Activated CD4-positive, alpha-beta T cell treated with anti-CD3 and anti-CD28 coated beads for 48 hours (primary cell): ENCODE results near the gene ZNF423.

Experiments used
- DNase-seq: peaks from one replicate; pipeline ENCODE4 v3.0.0-alpha.2; 2020

Gene ZNF423

DNA sequence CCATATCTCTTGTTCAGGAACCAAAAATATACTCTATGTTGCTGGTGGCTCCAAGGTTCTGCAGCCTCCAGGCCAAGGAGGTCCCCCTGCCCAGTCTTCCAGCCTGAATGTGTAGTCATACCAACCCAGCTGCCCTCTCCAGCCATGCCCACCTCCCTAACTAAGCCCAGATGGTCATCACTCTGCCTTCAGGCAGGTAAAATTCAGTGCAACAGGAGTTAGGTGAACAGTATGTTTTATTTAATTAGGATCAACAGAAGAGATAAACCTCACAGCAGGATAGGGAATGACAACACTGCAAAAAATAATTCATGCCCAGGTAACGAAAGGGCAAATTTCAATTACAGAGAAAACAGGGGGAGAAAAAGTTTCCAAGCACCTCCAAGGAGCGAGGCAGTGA, 9.1 kb downstream of the ZNF423 start:
- DNase-seq, result no peak

DNA sequence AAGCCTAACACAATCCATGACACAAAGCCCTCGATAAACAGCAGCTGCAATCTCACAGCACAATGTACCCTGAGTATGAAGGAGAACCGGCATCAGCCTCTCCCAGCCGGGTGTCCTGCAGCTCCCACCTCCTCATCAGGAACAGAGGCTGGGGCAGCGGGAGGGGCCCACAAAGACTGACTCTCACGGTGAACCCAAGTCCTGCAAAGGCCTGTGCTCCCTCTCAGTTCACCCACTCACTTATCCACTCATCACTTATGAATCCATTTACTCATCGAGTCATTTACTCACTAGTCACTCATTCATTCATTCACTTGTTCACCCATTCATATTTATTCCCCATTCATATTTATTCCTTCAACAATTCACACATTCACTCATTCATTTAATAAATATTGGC, 11.6 kb downstream of the ZNF423 start:
- DNase-seq, result no peak

DNA sequence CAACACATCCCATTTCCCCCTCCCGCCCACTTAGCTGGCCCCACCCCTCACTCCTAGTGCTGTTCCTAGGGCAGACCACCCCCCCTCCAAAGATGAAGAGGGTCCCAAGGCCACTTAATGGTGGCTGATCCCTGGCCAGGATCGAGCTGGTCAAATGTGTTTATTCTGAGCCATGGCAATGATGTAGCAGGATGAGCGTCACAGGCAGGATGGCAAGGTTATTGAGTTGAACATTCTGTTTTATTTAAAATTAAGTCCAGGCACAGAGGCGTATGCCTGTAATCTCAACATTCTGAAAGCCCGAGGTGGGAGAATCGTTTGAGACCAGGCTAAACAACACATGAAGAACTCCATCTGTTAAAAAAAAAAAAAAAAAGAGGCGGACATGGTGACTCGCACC, 12.2 kb downstream of the ZNF423 start:
- no peak for DNase-seq

DNA sequence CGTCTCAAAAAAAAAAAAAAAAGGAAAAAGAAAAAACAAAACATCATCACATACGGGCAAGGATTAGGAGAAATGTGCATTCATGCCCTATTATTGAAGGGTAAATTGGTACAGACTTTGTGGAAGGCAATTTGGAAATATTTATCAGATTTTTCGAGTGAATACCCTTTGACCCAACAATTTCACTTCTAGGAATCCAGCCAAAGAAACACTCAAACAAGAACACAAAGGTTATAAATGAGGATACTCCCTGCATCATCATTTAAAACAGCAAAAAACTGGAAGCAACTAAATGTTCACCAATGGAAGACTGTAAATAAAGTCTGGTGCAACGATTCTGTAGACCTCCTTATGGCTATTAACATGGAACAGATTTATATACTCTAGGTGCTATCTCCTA, 12.9 kb downstream of the ZNF423 start:
- no peak for DNase-seq

DNA sequence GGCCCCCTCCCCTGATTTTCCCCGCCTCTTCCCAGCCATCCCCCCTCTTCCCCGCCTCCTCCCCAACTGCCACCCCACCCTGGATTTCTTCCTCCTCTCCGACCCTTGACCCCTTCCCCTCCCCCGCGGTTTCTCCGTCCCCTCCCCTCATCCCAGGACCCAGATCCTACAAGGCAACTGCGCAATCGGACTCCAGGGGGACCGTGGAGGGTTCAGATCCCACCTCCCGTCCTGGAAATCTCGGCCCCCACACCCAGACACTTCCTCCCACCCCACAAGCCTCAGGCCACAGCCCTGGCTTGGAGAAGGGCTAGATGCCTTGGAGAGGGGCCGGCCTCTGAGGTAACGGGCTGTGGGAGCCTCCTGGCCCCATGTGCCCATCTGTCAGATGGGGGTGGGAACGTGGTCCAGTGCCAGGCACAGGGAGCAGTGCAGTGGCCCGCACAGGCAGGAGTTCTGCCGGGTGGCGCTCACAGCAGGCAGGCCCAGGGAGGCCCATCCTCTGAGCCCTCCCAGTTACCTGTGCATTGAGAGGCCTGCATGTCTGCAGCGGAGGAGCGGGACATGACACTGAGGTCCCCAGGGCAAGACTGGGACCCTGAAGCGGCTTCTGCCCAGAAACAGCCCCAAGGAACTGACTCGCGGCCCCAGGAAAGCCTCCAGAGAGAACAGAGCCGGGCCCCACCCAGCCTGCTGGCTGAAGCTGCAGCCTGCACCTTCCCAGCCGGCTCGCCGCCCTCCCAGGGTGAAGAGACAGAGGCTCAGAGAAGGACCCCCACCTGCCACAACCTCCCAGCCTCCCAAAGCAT, 16.7 kb downstream of the ZNF423 start:
- no peak for DNase-seq

DNA sequence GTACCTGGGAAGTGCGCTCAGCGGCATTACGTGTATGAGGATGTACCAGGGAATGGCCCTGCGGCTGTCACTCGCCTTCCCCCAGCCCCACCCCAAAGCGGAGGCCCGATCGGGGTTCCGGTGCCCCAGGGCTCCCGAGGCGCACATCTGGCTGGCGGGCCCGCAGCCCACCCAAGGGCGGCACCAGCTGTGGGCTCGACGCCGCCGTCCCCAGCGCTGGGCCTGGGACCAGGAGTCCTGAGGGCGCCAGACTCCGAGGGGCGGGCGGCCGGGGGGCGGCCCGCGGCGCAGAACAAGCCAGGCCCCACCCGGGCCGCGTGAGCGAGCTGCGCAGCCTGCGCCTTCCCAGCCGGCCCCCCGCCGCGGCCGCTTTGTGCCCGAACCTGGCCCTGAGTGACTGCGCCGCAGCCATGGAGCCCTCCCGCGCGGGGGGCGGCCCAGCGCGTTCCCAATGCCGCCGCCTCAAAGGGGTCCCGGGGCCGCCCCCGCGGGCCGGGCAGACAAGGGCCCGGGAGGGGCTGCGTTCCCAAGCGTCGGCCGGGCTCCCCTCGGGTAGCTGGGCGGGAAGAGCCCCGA, 17.4 kb downstream of the ZNF423 start:
- DNase-seq, result no peak

DNA sequence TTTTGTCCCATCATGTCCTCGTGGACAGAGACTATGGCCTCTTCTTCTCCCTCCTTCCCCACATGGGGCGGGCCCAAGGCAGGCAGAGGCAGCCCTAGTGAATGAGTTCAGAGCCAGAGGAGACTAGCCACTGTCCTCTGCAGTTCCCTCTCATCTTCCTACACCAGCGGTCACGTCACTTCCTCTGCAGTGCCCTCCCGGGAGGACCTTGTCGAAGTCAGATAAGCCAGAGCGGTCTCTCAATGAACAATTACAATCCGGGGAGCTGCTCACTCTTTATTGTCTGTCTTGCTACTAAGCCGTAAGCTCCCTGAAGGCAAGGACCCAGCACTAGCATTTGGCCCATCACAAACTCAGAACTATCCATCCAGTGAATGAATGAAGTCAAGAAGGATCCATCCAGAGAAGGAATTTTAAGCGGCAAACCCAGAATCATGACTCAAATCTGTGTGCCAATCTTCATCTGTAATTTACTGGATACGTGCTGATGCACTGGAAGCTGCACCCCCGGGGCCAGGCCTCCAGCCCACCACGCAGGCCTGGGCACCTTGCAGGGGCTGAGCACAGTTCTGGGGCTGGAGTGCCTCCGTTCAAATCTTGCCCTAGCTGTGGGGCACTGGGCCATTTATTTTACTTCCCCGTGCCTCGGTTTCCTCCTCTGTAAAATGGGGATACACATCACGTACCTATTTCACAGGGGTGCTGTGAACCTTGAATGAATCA, 18.1 kb downstream of the ZNF423 start:
- no peak for DNase-seq

DNA sequence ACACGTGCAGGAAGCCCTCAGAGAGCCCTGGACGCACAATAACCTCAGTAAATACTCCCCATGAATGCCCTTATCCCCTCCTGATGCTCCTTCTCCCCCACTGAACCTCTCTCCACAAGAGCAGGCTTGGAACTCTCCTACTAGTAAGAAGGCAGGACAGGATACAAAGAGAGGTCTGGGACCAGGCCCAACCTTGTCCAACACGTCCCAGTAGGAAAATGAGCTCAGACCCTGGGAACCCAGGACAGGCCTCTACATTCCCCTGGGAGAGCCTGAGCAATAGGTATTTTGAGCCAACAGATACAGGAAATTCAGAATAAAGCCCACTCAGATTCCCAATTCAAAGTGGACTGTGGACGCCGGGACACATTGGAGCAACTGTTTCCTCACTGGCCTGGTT, 19.2 kb downstream of the ZNF423 start:
- DNase-seq, result no peak

DNA sequence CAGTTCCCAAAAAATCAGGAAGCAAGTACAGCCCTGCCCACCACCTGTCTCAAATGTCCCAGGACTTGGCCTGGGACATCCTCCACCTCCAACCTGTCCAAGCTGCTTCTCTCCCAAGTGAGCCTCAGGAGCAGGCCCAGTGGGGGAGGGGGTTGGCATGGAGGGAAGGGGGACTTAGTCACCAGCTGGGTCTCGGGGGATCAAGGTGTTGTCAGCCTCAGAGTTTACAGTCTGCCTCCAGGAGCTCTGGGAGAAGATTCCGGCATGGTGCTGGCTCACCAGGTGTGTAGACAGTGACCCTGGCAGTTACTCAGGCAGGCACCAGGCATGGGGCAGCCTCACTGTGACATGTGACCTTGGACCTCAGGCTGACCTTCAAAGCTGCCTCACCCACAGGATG, 19.7 kb downstream of the ZNF423 start:
- no peak for DNase-seq

DNA sequence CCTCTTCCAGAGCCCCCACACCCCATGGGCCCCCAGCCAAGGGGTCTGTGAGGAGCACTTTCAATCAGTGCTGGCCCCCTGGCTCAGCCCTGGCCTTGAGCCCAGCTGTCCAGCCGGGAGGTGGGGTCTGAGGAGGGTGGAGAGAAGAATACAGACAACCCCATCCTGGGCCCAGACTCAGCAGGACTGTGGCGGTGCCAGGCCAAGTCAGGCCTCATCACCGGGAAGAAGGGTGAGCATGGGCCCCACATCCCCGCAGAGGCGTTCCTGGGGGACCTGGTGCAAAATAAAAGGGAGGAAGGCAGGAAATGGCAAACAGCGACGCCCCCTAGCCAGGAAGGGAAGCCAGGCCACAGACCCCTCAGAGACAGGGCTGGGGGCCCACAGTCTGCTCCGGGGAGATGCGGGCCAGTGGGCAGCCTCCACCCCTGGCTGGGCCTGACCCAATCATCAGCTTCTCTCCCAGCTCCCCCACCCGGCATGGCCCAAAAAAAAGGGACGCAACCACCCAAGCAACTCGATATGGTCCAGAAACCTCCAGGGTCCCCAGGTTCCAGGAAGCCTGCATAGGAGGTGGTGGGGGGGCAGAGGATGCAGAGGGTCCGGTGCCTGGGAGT, 20.6 kb downstream of the ZNF423 start:
- no peak for DNase-seq

DNA sequence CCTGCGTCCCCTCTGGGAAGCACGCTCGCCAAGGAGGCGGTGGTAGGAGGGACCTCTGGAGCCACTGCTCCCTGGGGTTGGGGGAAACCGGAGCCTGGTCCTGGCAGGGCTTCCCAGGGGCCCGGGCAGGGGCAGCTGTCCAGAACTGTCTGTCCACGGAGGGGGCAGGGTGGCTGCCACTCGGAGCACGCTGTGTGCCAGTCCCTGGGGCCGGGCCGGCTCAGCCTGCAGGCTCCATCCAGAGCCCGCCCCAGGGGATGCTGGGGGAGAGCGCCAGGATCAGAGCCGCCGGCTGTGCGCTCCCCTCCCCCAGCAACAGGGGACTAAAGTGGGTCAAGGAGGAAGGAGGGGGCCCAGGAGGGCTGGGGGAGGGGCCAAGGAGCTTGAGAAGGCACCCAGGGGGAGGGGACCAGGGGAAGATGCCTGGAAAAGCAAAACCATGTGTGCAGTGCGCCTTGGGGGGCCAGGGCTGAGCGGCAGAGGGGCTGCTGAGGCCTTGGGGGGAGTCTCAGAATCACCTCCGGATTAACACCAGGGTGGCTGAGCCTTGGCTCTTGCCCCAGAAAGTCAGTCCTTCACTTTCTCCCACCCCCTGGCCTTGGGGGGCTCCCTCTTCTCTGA, 21.3 kb downstream of the ZNF423 start:
- no peak for DNase-seq

DNA sequence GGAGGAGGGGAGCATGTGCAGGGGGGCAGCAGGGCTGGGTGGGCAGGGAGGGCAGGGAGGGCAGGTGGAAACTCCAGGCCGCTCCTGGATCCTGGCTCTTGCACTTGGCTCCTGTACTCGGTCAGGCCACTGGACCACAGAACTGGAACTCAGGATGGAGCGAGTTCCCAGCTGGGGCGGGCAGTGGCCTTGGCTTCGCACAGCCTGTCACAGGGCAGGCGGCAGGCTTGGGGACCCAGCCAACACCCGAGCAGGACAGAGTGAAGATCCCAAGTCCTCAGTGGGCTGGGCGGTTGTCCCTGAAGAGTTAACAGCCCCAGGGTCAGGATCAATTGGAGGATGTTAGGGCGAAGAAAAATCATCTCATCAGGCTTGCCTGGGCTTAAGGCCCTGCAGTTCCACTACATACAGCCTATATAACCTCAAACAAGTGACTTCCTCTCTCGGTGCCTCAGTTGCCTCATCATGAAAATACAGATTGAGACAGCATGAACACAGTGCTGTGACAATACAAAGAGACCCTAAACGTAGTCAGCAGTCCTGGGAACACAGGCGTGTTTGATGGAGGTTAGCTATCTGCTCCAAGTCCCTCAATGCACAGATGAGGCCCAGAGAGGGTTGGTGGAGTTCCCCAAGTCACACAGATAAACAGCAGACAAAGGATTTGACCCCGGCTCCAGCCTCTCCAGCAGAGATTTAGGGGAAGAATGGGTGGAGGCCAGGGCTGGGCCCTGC, 21.9 kb downstream of the ZNF423 start:
- no peak for DNase-seq

DNA sequence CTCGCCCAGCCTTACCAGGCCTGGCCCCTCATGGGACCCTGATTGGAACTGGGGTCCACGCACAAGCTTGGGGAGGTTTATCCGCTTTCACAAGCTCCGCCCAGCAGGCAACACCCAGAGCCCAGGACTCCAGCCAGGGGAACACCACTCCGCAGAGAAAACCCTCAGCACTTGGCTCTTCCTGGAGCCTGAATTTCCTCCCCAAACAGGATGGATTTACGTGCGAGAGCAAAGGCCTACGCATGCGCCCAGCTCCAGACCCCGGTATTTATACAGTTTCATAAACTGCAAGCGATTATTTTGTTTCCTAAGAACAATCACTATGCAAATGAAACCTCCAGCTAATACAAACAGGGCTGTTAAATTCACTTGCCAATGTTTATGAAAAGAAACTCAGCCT, 22.8 kb downstream of the ZNF423 start:
- DNase-seq, result no peak

DNA sequence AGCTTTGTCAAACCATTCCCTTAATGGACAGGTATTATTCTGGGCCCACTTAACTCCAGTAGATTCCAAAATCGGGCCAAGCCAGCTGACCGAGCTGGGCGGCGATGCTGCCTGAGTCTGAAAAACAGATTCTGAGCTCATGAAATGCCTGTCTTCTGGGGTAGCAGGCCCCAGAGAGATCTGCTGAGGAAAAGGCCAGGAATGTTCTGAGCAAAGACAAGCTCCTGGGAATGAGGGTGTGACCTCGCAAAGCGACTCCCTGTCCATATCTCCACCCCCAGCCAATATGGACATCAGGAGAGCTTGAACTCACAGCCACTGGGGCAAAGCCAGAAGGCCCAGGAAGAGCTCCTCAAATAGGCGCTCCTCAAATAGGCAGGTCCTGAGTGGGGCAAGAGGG, 23.7 kb downstream of the ZNF423 start:
- DNase-seq, result no peak

DNA sequence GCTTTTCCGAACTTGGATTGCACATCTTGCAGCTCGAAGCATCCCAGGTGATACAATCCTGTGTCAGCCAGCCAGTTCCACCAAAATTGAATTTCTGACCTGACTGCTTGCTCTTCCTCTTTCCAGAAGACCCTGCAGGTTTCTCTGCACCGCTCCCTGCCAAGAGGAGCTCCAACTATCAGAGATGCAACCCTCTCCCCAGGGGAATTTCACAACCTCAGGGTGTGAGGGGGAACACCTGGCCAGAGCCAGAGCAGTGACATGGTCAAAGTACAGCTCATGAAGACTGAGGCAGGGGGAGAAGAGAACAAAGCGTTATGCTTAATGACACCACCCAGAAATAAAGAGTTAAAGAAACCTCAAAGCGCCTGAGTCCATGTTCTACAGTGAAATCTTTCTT, 25.0 kb downstream of the ZNF423 start:
- no peak for DNase-seq

DNA sequence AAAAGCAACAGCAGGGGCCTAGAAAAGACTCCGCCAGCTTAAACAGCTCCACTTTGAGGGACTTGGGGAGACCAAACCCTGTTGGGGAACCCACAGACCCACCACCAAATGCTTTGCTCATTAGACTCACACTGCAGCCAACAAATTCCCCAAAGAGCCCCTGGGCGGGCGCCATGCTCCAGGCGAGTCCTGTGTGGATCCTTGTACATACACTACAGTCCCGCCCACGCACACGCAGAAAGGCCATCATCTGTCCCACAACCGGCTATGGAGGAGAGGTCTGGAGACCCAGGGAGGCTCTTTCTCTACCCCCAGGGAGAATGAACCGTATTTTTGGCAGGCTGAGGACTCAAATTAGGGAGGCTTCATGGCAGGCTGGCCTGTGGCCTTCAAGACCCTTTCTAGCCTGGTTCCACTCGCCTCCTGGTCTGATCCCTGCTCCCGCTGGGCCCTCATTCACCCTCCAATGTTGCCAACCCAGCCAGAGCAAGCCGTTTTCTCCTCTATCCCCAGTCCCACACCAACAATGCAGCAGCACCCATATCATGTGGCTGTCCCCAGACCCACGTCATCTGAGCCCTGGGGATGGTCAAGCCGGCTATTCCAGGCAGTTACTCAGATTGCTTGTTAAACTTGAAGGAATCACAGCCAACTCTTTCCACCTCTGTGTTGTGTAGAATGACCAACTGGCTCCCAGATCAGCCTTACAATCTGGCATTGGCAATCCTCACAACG, 27.2 kb downstream of the ZNF423 start:
- no peak for DNase-seq

DNA sequence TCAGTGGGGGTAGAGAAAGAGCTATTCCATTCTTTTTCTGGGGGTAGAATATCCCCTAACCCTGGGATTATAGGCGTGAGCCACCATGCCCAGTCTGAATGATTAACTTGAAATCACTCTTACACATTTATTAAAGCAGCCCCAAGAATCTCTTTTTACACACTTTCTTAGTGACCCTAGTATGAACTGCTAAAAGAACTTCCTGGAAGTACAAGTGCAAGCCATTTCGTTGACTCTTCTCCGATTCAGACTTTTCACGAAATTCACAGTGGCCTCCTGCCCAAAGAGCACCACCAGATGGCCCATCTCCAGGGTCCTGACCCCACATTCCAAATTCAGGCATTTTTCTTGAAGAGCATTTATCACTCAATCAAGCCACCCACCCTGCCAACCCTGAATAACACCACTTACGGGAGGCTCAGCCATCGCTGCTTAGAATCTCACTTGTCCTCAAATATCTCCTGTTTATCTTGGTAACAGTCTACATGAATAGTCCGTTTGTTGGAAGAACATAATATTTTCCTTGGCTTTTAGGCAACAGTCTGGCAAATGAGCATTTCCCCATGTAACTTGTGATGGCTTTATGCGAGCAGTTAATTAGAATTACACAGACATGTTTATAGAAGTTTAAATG, 28.0 kb downstream of the ZNF423 start:
- no peak for DNase-seq

DNA sequence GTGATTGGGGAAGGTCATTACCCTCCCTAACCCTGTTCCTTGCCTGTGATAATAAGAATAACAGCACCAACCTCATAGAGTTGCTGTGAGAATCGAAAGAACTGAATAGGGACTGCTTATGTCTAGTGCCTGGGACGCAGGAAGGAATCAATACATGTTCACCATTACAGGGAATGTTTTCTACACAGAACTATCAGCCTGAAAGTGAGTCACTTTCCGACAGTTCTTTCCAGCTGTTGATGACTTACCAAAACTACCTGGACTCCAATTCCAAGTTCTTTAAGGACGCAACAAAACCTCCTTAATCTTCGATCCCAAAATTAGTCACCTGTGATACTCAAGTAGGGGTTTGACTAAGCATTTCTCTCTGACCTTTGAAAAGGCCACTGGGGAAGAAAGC, 29.4 kb downstream of the ZNF423 start:
- no peak for DNase-seq

DNA sequence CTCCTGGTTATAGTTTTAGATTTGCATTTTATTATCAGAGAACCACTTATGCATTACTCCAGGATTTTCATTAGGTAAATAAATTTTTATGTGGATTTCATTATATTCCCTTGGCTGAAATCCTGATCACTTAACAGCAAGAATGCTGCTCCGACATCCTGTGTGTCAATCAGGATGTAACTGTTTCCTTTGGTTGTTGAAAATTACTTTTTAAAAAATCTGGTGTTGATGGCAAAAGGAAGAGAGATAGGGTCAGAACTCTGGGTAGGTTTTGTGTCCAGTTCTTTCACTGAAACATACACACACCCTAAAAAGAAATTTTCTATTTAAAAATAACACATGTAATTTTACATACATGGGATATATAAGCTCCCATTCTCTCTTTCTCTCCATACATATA, 30.9 kb downstream of the ZNF423 start:
- no peak for DNase-seq

DNA sequence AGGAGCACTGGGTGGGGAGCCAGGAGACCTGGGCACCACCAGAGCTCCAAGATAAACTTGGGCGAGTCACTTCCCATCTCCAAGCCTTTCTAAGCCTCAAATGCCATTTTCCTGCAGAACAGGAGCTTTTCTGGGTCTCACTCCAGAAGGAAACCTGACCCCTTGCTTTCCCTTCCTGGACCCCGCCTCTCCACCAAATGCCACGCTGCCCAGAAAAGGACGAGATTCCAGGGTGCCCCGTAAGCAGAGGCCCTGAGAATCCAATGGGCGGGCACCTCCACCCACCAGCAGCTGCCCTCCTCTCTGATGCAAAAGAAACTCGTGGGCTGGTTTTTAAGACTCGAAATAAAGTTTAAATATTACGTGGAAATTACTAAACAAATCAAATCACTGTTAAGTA, 31.3 kb downstream of the ZNF423 start:
- DNase-seq, result no peak

DNA sequence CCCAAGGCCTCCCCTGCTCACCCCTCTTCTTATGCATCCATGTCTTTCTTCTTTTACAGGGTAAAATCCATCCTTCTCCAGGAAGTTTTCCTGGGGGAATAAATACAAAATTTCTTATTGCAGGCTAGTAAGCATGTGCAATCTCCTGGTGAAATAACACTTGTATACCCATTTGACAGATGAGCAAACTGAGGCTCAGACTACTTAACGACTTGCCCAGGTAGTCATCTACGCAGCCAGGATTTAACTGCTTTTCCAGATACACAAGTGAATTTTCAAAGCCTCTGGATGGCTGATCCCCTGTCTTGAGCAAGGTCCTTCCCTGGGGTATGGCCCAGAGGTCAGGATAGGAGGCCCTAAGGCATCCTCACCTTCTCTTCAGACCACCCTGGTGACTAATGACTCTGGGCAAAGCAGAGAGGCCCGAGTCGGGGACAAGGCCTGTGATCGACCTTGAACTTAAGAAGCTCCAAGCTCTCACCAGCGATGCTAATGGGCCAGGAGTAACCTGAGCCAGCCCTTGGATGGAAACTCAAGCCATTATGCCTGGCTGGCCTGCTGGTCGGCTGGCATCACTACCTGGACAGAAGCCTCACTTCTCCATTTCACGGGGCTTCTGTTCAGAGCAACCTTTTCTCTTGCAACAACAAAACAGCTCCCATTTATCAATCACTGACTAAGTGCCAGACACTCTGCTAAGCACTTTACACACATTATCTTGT, 33.1 kb downstream of the ZNF423 start:
- no peak for DNase-seq
